ENCODE measurements around the gene PTGIR. TPM values are rescaled to one million over a fixed set of nuclear protein-coding genes. Genes with fewer than 3 reads are reported as not detected.

The PTGIR gene
- total RNA-seq, 1 donor from 2014 or later: not detected

DNA sequence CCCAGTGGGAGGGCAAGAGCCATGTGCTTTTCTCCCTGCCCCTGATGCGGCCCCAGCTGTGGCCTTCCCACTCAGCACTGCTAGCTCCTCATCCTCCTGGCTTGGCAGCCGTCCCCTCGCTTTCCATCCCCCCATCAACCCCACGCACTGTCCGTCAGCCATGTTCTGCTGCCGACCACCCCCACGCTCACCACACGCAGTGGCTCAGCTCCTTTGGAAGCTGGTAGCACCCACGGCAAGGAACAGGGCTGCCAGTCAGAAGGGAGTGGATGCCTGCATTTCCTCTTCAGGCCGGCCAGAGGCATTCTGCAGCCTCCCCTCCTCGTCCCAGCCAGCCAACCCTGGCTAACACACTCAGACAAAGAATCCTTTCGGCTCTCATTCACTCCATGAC is 17.4 kb downstream of the PTGIR start:
- peaks cover 2% of the 10 kb centered on the region for H3K36me3 ChIP-seq (ENCODE audit: control insufficient read depth, insufficient read depth, low read length)
- TF ChIP-seq, protein P1, sequence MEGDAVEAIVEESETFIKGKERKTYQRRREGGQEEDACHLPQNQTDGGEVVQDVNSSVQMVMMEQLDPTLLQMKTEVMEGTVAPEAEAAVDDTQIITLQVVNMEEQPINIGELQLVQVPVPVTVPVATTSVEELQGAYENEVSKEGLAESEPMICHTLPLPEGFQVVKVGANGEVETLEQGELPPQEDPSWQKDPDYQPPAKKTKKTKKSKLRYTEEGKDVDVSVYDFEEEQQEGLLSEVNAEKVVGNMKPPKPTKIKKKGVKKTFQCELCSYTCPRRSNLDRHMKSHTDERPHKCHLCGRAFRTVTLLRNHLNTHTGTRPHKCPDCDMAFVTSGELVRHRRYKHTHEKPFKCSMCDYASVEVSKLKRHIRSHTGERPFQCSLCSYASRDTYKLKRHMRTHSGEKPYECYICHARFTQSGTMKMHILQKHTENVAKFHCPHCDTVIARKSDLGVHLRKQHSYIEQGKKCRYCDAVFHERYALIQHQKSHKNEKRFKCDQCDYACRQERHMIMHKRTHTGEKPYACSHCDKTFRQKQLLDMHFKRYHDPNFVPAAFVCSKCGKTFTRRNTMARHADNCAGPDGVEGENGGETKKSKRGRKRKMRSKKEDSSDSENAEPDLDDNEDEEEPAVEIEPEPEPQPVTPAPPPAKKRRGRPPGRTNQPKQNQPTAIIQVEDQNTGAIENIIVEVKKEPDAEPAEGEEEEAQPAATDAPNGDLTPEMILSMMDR (IDR thresholded peaks at IDR 0.05; ENCODE audit: insufficient read depth, low read length, poor library complexity, severe bottlenecking): no peak
- DNase-seq (ENCODE audit: low read depth): no peak

DNA sequence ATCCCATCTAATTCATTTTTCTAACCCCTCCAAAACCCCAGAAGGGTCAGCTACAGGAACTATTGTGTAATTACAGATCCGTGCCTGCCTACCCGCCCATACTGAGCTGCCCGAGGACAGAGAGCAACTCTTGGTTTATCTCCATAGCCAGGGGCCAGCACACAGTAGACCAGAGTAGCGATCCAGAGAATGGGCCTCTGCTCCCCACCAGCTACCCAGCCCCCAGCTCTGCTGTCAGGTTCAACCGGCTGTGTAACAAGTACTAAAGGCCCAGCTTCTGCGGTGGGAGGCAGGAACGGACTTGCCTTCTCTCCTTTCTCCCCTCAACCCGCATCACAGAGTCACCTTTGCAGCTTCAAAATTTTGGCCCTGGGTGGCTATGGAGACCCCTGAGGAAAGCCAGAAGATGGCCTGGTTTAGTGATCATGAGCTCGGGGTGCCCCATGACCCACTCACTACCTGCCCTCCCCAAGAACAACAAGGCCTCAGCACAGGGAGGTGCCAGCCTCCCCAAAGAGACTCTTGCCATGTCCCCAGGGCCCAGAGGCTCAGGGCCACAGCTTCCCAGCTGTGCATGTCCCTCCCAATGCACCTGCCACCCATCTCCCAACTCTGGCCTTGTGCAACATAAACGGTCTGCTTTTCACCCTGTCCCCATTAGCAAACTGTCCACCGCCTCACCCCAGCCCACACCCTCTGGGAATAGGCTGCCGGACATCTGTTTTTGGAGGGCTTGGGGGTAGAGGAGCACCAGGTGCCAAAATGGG is 18.0 kb downstream of the PTGIR start:
- H3K4me3 ChIP-seq (ENCODE audit: low read depth, low read length): no peak overlapping the region
- no peak for DNase-seq (ENCODE audit: low read depth)
- TF ChIP-seq, protein P1 (IDR thresholded peaks at IDR 0.05; ENCODE audit: insufficient read depth, low read length, poor library complexity, severe bottlenecking): no peak
- H3K36me3 ChIP-seq (ENCODE audit: control insufficient read depth, insufficient read depth, low read length): peaks cover 2% of the 10 kb centered on the region
- no peaks in the 10 kb centered on the region for H3K27me3 ChIP-seq (ENCODE audit: control insufficient read depth, insufficient read depth, low read length)

More for the DNA sequence above, 17.4 kb downstream of the PTGIR start:
- H3K27me3 ChIP-seq (ENCODE audit: control insufficient read depth, insufficient read depth, low read length): no peaks in the 10 kb centered on the region
- no peak overlapping the region for H3K4me3 ChIP-seq (ENCODE audit: low read depth, low read length)

GRCh38 chr19:46606019-46606418 is 18.9 kb downstream of the PTGIR start:
- DNase-seq (ENCODE audit: low read depth): no peak
- TF ChIP-seq, protein P1 (IDR thresholded peaks at IDR 0.05; ENCODE audit: insufficient read depth, low read length, poor library complexity, severe bottlenecking): no peak
- peaks cover 2% of the 10 kb centered on the region for H3K36me3 ChIP-seq (ENCODE audit: control insufficient read depth, insufficient read depth, low read length)
- no peak overlapping the region for H3K4me3 ChIP-seq (ENCODE audit: low read depth, low read length)
- H3K27me3 ChIP-seq (ENCODE audit: control insufficient read depth, insufficient read depth, low read length): no peaks in the 10 kb centered on the region

DNA sequence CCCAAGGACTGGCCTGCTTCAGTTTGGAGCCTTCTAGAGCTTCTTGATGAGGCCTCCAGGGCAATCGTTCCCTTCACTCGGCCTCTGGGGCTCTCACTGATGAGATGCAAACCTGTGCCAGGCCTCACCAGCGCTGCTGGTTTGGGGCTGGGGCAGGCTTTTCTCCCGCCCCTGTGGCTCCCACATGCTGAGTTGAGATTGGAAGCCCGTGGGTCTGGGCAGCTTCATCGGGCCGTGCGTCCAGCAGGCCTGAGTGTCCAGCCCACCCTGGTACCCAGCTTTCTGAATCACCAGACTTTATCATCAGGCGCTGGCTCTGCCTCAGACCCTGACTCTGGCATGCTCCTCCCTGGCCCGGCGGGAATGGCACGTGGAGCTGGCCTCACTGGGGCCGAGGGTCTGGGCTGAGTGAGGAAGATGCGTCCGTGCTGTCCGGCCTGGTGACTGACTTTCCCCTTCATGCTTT is 19.5 kb downstream of the PTGIR start:
- TF ChIP-seq, protein P1 (IDR thresholded peaks at IDR 0.05; ENCODE audit: insufficient read depth, low read length, poor library complexity, severe bottlenecking): no peak
- H3K27me3 ChIP-seq (ENCODE audit: control insufficient read depth, insufficient read depth, low read length): no peaks in the 10 kb centered on the region
- no peak for DNase-seq (ENCODE audit: low read depth)
- peaks cover 2% of the 10 kb centered on the region for H3K36me3 ChIP-seq (ENCODE audit: control insufficient read depth, insufficient read depth, low read length)
- H3K4me3 ChIP-seq (ENCODE audit: low read depth, low read length): no peak overlapping the region

DNA sequence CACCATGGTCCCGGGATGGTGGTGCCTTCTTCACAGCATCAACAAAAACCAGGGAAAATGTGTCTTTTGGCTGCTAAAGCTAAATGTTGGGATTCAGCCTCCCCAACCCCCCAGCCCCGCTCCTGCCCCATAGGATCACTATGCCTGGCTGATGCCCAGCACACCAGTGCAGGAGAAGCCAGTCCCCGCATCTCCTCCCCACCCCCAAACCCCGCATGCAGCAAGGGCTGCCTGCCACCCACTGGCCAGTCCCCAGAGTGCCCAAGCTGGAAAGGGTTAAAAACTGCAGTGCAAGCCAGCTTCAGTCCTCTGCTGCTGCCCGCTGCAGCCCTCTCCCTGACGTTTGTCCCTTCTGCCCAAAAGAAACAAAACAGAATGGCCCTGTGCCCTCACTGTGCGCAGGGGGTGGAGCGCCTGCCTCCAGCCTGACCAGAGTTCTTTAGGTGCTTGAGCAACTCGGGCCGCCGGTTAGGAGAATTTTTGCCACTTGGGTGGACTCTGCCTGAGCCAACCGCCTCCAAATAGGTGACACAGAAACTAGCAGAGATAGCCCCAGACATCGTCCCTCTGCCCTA is 20.0 kb downstream of the PTGIR start:
- peaks cover 1% of the 10 kb centered on the region for H3K36me3 ChIP-seq (ENCODE audit: control insufficient read depth, insufficient read depth, low read length)
- DNase-seq (ENCODE audit: low read depth): no peak
- H3K4me3 ChIP-seq (ENCODE audit: low read depth, low read length): no peak overlapping the region
- TF ChIP-seq, protein P1 (IDR thresholded peaks at IDR 0.05; ENCODE audit: insufficient read depth, low read length, poor library complexity, severe bottlenecking): no peak
- no peaks in the 10 kb centered on the region for H3K27me3 ChIP-seq (ENCODE audit: control insufficient read depth, insufficient read depth, low read length)

Measured in kidney epithelial cell (primary cell).